Subcutaneous adipose tissue (tissue), 4 donors: ENCODE results near the gene FEZ2. TPM values are rescaled to one million over a fixed set of nuclear protein-coding genes. Genes with fewer than 3 reads are reported as not detected.

ENCODE experiments used
- total RNA-seq, 4 donors: library from RNA; depleted of rRNA; stranded (reverse); fragments of >200 nt; gene quantifications; one replicate each; pipeline ENCODE4 v1.1.0, GENCODE V29; 2016
- TF ChIP-seq, protein P1 (sequence below): fragments of 450-650 bp; IDR thresholded peaks from one replicate; pipeline ENCODE4 v1.5.1; 2016; ENCODE audit warnings: low read depth, mild to moderate bottlenecking, control low read depth, antibody characterized with exemption, moderate library complexity

Gene FEZ2
- total RNA-seq, 4 donors from 2014 or later, result 55.8 to 95.7 (median 65.5) TPM

DNA sequence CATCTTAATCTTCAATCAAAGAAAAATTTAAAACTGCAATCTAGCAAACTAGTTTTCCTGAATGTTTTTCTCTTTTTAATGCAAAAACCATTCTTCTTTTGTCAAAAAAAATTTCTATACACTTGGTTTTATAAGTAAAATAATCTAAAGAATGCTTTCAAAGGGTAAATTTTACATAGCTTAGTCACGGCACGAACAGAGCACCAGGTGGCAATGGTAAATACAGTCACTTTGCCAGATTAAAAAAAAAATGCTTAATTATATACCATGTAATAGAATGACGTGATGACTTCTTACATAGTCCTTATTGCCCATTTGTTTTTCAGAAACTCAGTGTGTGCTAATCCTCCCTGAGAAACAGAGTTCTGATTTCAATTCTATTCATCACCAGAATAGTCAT, 10.4 kb downstream of the FEZ2 start:
- TF ChIP-seq, protein P1, sequence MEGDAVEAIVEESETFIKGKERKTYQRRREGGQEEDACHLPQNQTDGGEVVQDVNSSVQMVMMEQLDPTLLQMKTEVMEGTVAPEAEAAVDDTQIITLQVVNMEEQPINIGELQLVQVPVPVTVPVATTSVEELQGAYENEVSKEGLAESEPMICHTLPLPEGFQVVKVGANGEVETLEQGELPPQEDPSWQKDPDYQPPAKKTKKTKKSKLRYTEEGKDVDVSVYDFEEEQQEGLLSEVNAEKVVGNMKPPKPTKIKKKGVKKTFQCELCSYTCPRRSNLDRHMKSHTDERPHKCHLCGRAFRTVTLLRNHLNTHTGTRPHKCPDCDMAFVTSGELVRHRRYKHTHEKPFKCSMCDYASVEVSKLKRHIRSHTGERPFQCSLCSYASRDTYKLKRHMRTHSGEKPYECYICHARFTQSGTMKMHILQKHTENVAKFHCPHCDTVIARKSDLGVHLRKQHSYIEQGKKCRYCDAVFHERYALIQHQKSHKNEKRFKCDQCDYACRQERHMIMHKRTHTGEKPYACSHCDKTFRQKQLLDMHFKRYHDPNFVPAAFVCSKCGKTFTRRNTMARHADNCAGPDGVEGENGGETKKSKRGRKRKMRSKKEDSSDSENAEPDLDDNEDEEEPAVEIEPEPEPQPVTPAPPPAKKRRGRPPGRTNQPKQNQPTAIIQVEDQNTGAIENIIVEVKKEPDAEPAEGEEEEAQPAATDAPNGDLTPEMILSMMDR, result no peak

DNA sequence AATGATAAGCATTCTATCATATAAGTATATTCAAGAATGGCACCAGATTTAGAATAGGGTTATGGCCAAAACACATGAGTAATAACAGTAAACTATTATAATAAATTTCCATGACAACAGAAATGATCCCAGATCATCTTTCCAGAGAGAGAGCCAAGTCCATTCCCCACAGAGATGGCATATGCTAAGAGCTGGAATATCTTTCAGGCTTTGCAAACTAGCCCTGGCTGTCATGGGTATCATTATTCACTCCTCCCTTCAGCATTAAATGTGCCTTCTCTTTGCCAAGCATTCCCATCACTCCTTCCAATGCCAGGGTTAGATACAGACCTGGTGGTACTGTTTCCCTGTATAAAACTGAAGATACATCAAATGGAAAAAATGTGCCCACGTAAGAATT, 10.9 kb downstream of the FEZ2 start:
- TF ChIP-seq, protein P1, result no peak

DNA sequence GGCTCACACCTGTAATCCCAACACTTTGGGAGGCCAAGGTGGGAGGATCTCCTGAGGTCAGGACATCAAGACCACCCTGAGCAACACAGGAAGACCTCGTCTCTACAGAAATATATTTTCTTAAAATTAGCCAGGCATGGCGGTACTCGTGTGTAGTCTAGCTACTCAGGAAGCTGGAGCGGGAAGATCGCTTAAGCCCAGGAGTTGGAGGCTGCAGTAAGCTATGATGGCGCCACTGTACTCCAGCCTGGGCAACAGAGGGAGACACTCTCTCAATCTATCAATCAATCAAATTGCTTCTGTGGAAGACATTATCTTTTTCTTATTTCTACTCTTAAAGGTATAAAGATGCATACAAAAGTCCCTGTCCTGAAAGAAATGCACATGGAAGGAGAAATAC, 11.3 kb downstream of the FEZ2 start:
- TF ChIP-seq, protein P1, result no peak

DNA sequence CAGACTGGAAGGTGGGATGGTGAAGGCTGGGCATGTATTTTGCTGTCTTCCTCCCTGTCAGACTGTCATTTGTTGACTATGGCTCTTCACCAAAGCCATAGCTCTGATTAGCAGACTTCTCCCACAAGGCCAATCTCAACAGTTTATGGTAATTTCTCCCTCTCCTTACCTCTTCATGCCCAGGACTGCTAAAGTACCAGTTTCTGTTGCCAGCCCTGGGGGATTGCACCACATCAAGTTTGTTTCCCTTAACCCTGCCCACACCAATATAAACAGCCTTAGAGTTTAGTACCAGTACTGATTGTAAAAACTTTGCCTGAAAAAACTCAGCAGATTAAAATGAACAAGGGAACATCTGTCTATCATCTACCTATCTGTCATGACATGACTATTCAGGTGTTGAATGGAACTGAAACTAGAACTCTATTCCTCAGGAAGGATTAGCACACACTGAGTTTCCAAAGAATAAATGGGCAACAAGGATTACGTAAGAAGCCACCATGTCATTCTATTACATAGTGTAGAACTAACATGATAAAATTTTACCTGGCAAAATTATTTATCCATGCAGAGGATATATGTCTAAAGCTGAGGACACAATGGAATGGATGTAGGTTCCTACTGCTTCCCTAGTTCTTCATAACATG, 13.7 kb downstream of the FEZ2 start:
- TF ChIP-seq, protein P1, result no peak

DNA sequence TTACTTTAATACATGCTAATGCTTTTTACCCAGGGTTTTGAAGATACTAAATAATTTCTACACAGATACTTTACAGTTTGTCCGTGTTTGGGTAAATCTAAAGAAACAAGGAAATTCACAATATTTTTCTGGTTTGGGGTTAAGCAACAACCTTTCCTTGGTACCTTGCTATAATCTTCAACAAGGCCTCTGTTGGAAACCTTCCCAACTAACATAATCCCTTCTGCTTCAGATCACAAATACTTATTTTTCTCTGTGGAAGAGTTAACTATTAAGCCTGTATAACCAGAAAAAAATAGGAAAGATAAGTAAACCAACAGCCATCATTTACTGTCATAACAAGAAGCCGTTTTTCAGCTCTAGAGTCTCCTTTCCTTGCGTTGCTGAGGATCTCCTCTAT, 15.0 kb downstream of the FEZ2 start:
- TF ChIP-seq, protein P1, result no peak

DNA sequence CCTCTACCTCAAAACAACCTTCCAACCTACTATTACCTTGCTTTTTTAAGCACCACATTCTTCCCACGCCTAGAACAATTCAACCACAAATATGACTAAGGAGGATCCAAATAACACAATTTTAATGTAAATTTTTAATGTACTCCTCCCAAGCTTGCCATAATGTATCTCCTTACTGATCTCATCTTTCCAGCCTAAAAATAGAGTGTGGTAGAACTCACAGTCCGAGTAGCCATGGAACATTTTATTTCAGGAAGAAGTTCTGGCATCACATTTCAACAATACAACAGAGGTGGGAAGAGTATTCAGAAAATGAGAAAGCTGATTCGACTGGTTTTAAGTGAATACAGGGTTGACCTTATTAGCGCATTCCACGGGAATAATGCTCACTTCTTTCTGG, 15.4 kb downstream of the FEZ2 start:
- TF ChIP-seq, protein P1, result no peak

DNA sequence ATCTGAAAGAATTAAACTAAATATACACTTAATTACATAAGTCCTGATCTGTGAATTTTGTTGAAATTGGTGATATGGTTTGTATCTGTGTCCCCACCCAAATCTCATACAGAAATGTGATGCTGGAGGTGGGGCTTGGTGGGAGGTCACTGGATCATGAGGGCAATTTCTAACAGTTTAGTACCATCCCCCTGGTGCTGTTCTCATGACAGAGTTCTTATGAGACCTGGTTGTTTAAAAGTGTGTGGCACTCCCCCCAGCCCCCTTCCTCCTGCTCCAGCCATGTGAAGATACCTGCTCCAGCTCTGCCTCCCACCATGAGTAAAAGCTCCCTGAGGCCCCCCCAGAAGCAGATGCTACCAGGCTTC, 18.7 kb downstream of the FEZ2 start:
- TF ChIP-seq, protein P1, result no peak
